Trophoblast cell (in vitro differentiated cells and primary cell): ENCODE results near the gene SEL1L3.

Experiments used
- DNase-seq, 2 donors: peaks; one replicate each; pipeline ENCODE4 v3.0.0-alpha.2; 2016
- H2AFZ ChIP-seq: 2 replicates; pipeline ENCODE4 v1.6.1; 2013; ENCODE audit warnings: low read length, moderate library complexity, mild to moderate bottlenecking; ENCODE audit not compliant: insufficient read depth, poor library complexity
- H2AK5ac ChIP-seq: 2 replicates; pipeline ENCODE4 v1.6.1; 2013; ENCODE audit warnings: mild to moderate bottlenecking, low read length
- H2BK120ac ChIP-seq: 2 replicates; pipeline ENCODE4 v1.6.1; 2013; ENCODE audit warnings: low read length, mild to moderate bottlenecking, moderate library complexity; ENCODE audit not compliant: insufficient read depth, poor library complexity
- H2BK12ac ChIP-seq: 2 replicates; pipeline ENCODE4 v1.6.1; 2013; ENCODE audit warnings: mild to moderate bottlenecking, low read length, moderate library complexity
- H2BK5ac ChIP-seq: 2 replicates; pipeline ENCODE4 v1.6.1; 2013; ENCODE audit warnings: low read length, low read depth, moderate library complexity, mild to moderate bottlenecking; ENCODE audit not compliant: poor library complexity
- H3K14ac ChIP-seq: 2 replicates; pipeline ENCODE4 v1.6.1; 2013; ENCODE audit warnings: mild to moderate bottlenecking, low read length
- H3K18ac ChIP-seq: 2 replicates; pipeline ENCODE4 v1.6.1; 2013; ENCODE audit warnings: mild to moderate bottlenecking, low read length
- H3K23ac ChIP-seq: 2 replicates; pipeline ENCODE4 v1.6.1; 2013; ENCODE audit warnings: low read length
- H3K27ac ChIP-seq: 2 replicates; pipeline ENCODE4 v1.5.1; 2013; ENCODE audit warnings: low read depth, mild to moderate bottlenecking, inconsistent platforms, low read length, moderate library complexity
- H3K27me3 ChIP-seq: 2 replicates; pipeline ENCODE4 v1.6.1; 2013; ENCODE audit warnings: inconsistent platforms, mild to moderate bottlenecking, low read length, moderate library complexity; ENCODE audit not compliant: insufficient read depth
- H3K36me3 ChIP-seq, 2 experiments: 1 replicate in 1 of 2; 2 replicates in 1 of 2; pipeline ENCODE4 v1.6.1; 2013; ENCODE audit warnings: low read length in 2 of 2, mild to moderate bottlenecking in 2 of 2, moderate library complexity in 1 of 2; ENCODE audit not compliant: insufficient read depth in 2 of 2, control insufficient read depth in 1 of 2
- H3K4ac ChIP-seq: 2 replicates; pipeline ENCODE4 v1.6.1; 2013; ENCODE audit warnings: low read depth, mild to moderate bottlenecking, low read length, moderate library complexity
- H3K4me1 ChIP-seq, 2 experiments: 1 replicate in 1 of 2; 2 replicates in 1 of 2; pipeline ENCODE4 v1.6.1; 2013; ENCODE audit warnings: low read length in 2 of 2, mild to moderate bottlenecking in 2 of 2, moderate library complexity in 1 of 2; ENCODE audit not compliant: insufficient read depth in 2 of 2, control insufficient read depth in 1 of 2
- H3K4me2 ChIP-seq: 2 replicates; pipeline ENCODE4 v1.6.1; 2013; ENCODE audit warnings: inconsistent platforms, mild to moderate bottlenecking, low read length, moderate library complexity
- H3K4me3 ChIP-seq: 2 replicates; pipeline ENCODE4 v1.5.1; 2013; ENCODE audit warnings: mild to moderate bottlenecking, low read depth, low read length, inconsistent platforms
- H3K79me1 ChIP-seq: one replicate; pipeline ENCODE4 v1.6.1; 2013; ENCODE audit warnings: low read length
- H3K79me2 ChIP-seq: 2 replicates; pipeline ENCODE4 v1.6.1; 2013; ENCODE audit warnings: low read length, mild to moderate bottlenecking; ENCODE audit not compliant: control insufficient read depth, insufficient read depth, poor library complexity
- H3K9ac ChIP-seq: 2 replicates; pipeline ENCODE4 v1.6.1; 2013; ENCODE audit warnings: mild to moderate bottlenecking, low read length
- H3K9me3 ChIP-seq: 2 replicates; pipeline ENCODE4 v1.6.1; 2013; ENCODE audit warnings: low read depth, mild to moderate bottlenecking, control low read depth, inconsistent platforms, low read length; ENCODE audit not compliant: insufficient read depth
- H4K12ac ChIP-seq: 2 replicates; pipeline ENCODE4 v1.6.1; 2013; ENCODE audit warnings: low read depth, mild to moderate bottlenecking, low read length, moderate library complexity
- H4K8ac ChIP-seq: 2 replicates; pipeline ENCODE4 v1.6.1; 2013; ENCODE audit warnings: low read depth, mild to moderate bottlenecking, low read length, moderate library complexity
- H4K91ac ChIP-seq: one replicate; pipeline ENCODE4 v1.6.1; 2013; ENCODE audit warnings: low read depth, mild to moderate bottlenecking, low read length, moderate library complexity
- WGBS: extraction: QIAGEN DNeasy Blood & Tissue Kit; methylation state at CpG from one replicate; pipeline ENCODE4 v1.1.7; 2013; ENCODE audit warnings: missing lambda C conversion rate; ENCODE audit not compliant: insufficient read length, insufficient coverage; ENCODE audit errors: extremely low coverage; 5-methylcytosine and 5-hydroxymethylcytosine counted together

Gene SEL1L3

GRCh38 chr4:25801594-25801993, 61.2 kb downstream of the SEL1L3 start:
- no peak overlapping the region for H4K8ac ChIP-seq
- H3K18ac ChIP-seq: no peak overlapping the region
- H3K4me3 ChIP-seq: no peak overlapping the region
- no peak overlapping the region for H4K91ac ChIP-seq
- H2BK5ac ChIP-seq: no peak overlapping the region
- no peak for DNase-seq
- H2AK5ac ChIP-seq: no peak overlapping the region
- no peak overlapping the region for H3K27ac ChIP-seq
- H3K23ac ChIP-seq: no peak overlapping the region
- H3K4me1 ChIP-seq: peaks cover under 1 to 3% of the 10 kb centered on the region in 2 experiments
- H3K14ac ChIP-seq: no peak overlapping the region
- no peaks in the 10 kb centered on the region for H3K79me1 ChIP-seq
- H3K4ac ChIP-seq: no peak overlapping the region
- peaks cover 0 to 4% of the 10 kb centered on the region in 2 experiments for H3K36me3 ChIP-seq
- H2BK120ac ChIP-seq: no peak overlapping the region
- no peak overlapping the region for H3K4me2 ChIP-seq
- H2BK12ac ChIP-seq: no peak overlapping the region
- no peak overlapping the region for H3K9ac ChIP-seq
- H2AFZ ChIP-seq: no peak overlapping the region
- no peak overlapping the region for H4K12ac ChIP-seq
- no peaks in the 10 kb centered on the region for H3K9me3 ChIP-seq
- no peaks in the 10 kb centered on the region for H3K27me3 ChIP-seq
- no peaks in the 10 kb centered on the region for H3K79me2 ChIP-seq

- peaks cover 7 to 11% of the 10 kb centered on the region in 2 experiments for H3K4me1 ChIP-seq
- peaks cover 0 to 4% of the 10 kb centered on the region in 2 experiments for H3K36me3 ChIP-seq
- H2BK12ac ChIP-seq: no peak overlapping the region
- H4K91ac ChIP-seq: no peak overlapping the region
- peaks cover 8% of the 10 kb centered on the region for H3K79me1 ChIP-seq
- H3K14ac ChIP-seq: no peak overlapping the region
- no peak overlapping the region for H3K27ac ChIP-seq
- no peak overlapping the region for H4K8ac ChIP-seq
- H3K4me3 ChIP-seq: no peak overlapping the region
- no CpG with 5 or more reads among the region's 2 CpGs for WGBS
- no peak overlapping the region for H3K23ac ChIP-seq
- no peak for DNase-seq
- no peaks in the 10 kb centered on the region for H3K27me3 ChIP-seq
- H3K18ac ChIP-seq: no peak overlapping the region
- H3K9me3 ChIP-seq: no peaks in the 10 kb centered on the region
- no peak overlapping the region for H2BK120ac ChIP-seq
- no peak overlapping the region for H2BK5ac ChIP-seq
- H3K4ac ChIP-seq: no peak overlapping the region
- H2AK5ac ChIP-seq: no peak overlapping the region
- no peak overlapping the region for H3K4me2 ChIP-seq
- H4K12ac ChIP-seq: no peak overlapping the region
- H3K79me2 ChIP-seq: no peaks in the 10 kb centered on the region
- no peak overlapping the region for H2AFZ ChIP-seq
- H3K9ac ChIP-seq: no peak overlapping the region
These were observed 62.5 kb downstream of the SEL1L3 start for GRCh38 chr4:25800245-25800644.

- peaks cover 8% of the 10 kb centered on the region for H3K79me1 ChIP-seq
- H3K27me3 ChIP-seq: no peaks in the 10 kb centered on the region
- no peak overlapping the region for H3K18ac ChIP-seq
- no peak overlapping the region for H3K4ac ChIP-seq
- H3K9me3 ChIP-seq: no peaks in the 10 kb centered on the region
- WGBS: no CpG with 5 or more reads among the region's 5 CpGs
- H3K9ac ChIP-seq: no peak overlapping the region
- no peak overlapping the region for H2BK120ac ChIP-seq
- no peak overlapping the region for H2BK12ac ChIP-seq
- peaks cover 7 to 11% of the 10 kb centered on the region in 2 experiments for H3K4me1 ChIP-seq
- H3K27ac ChIP-seq: no peak overlapping the region
- H2AFZ ChIP-seq: no peak overlapping the region
- H3K14ac ChIP-seq: no peak overlapping the region
- H4K12ac ChIP-seq: no peak overlapping the region
- no peak overlapping the region for H3K4me2 ChIP-seq
- no peaks in the 10 kb centered on the region for H3K79me2 ChIP-seq
- no peak overlapping the region for H4K8ac ChIP-seq
- no peak overlapping the region for H2AK5ac ChIP-seq
- H2BK5ac ChIP-seq: no peak overlapping the region
- no peak for DNase-seq
- no peak overlapping the region for H4K91ac ChIP-seq
- H3K23ac ChIP-seq: no peak overlapping the region
- peaks cover 0 to 4% of the 10 kb centered on the region in 2 experiments for H3K36me3 ChIP-seq
- no peak overlapping the region for H3K4me3 ChIP-seq
These were observed 63.3 kb downstream of the SEL1L3 start for GRCh38 chr4:25799522-25799921.

DNA sequence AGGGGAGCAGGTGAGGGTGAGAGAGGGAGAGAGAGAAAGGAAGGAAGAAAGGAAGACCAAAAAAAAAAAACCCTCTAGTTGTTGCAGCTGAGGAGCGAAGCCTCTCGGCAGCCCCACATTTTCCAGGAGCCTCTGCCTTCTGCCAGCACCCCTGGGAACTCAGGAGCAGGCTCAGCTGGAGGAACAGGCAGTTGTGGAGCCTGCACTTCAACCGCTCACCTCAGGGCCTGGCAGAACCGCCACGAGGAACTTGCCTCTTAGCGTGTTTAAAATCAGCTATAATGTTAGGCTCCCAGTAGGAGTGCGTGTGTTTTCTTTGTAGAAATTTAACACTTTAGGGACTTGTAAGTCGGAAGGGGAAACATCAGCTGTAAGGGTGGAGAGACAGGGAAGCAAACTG, 65.7 kb downstream of the SEL1L3 start:
- no CpG with 5 or more reads among the region's 8 CpGs for WGBS
- H4K91ac ChIP-seq: no peak overlapping the region
- H2AFZ ChIP-seq: no peak overlapping the region
- H3K36me3 ChIP-seq: peaks cover 0 to 3% of the 10 kb centered on the region in 2 experiments
- no peak overlapping the region for H3K4me2 ChIP-seq
- peaks cover 7 to 11% of the 10 kb centered on the region in 2 experiments for H3K4me1 ChIP-seq
- peak overlapping the region; percentile 23 for H2BK120ac ChIP-seq
- H3K23ac ChIP-seq: no peak overlapping the region
- no peak overlapping the region for H3K14ac ChIP-seq
- H2BK5ac ChIP-seq: no peak overlapping the region
- no peak overlapping the region for H3K4ac ChIP-seq
- DNase-seq: no peak
- H3K4me3 ChIP-seq: no peak overlapping the region
- no peaks in the 10 kb centered on the region for H3K27me3 ChIP-seq
- peak overlapping the region; percentile 15 for H2BK12ac ChIP-seq
- H4K12ac ChIP-seq: no peak overlapping the region
- H4K8ac ChIP-seq: no peak overlapping the region
- H2AK5ac ChIP-seq: no peak overlapping the region
- H3K9ac ChIP-seq: no peak overlapping the region
- no peak overlapping the region for H3K27ac ChIP-seq
- H3K79me1 ChIP-seq: peaks cover 8% of the 10 kb centered on the region
- H3K79me2 ChIP-seq: no peaks in the 10 kb centered on the region
- H3K18ac ChIP-seq: no peak overlapping the region
- H3K9me3 ChIP-seq: no peaks in the 10 kb centered on the region
